Epithelial cell of proximal tubule (primary cell): ENCODE measurements around the gene DPYD. TPM values are rescaled to one million over a fixed set of nuclear protein-coding genes. Genes with fewer than 3 reads are reported as not detected.
A peak's percentile ranks its signal among the peaks of the same experiment; 100 is the strongest.

Source experiments
- DNase-seq: peaks from one replicate; pipeline ENCODE4 v3.0.0-alpha.2; 2011; ENCODE audit warnings: low read depth
- H3K4me3 ChIP-seq: 2 replicates; pipeline ENCODE4 v1.5.1; 2011; ENCODE audit warnings: low read depth, mild to moderate bottlenecking, low read length
- CTCF ChIP-seq: conservative IDR thresholded peaks from 2 replicates; pipeline ENCODE4 v1.5.1; 2012; ENCODE audit warnings: low read depth, mild to moderate bottlenecking, low read length
- total RNA-seq: library from RNA; depleted of rRNA; stranded (reverse); fragments of >200 nt; gene quantifications from 2 replicates; pipeline ENCODE4 v1.2.3, GENCODE V29; 2015

DPYD gene
- total RNA-seq, 1 donor from 2014 or later = 5.1 TPM

DNA sequence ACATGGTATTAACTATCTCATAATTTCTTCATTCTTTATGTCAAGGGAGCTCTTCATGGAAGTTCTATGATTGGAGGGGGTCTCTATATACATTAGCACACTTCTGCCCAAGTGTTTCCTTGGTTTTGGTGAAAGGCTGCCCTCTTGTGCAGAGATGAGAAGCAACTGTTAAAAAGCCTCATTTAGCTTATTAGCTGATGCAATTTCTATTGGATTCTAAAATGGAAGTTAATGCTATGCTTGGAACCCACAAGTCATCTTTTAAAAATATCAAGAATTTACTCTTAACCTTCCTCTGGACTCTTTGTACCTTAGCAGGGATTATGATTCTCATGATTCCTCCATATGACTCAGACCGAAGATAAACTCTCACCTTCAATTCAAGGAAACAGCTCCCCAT is 870.3 kb downstream of the DPYD start:
- H3K4me3 ChIP-seq = no peak overlapping the region
- no peak for DNase-seq
- peak; percentile 50 for TF ChIP-seq CTCF

DNA sequence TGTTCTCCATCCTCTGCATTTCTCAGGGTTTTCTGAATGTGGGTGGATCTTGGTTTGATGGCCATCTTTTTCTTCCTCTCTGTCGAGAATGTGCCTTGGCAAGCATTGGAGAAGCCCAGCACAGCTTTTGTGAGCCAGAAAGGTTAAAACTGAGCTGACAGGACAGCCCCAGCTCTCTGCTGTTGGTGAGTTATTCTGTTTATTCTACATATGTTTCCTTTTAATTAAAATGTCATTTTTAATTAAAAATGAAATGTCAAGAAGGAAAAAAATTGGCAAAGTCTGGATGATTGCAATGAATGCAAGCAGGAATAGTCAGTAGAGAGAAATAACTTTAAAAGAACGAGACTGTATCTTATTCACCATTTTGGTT is 873.4 kb downstream of the DPYD start:
- H3K4me3 ChIP-seq = no peak overlapping the region
- no peak for TF ChIP-seq CTCF
- DNase-seq = no peak

GRCh38 chr1:97046765-97047420 is 873.9 kb downstream of the DPYD start:
- no peak overlapping the region for H3K4me3 ChIP-seq
- no peak for DNase-seq
- no peak for TF ChIP-seq CTCF

DNA sequence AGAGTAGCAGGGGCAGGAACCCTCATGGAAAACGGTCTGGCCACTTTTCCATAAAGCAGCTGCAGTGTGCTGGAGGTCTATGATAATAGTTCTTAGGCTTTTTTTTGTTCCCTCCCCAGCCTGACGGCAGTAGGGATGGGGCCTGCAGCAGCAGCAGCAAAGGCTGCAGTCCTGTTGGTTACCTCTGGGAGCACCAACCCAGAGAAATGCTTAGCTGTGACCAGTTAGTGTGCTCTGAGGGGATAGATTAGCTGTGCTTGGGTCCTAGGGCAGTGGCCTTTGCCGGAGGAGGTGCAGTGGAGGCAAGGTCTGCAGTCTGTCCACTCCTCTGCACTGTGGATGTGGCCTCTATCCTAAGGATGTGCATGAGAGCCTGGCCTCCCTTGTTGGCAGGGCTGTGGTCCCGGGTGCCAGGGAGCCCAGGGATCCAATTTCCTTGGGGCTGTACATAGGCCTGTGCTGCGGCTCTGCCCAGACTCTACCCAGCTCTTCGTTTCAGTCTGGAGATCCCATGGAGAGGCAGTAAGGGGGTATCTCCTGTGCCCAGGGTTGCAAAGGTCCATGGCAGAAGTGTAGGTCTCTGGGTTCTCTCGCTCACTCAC is 876.6 kb downstream of the DPYD start:
- no peak for DNase-seq
- no peak for TF ChIP-seq CTCF

GRCh38 chr1:97042551-97042950 is 878.3 kb downstream of the DPYD start:
- no peak overlapping the region for H3K4me3 ChIP-seq
- no peak for DNase-seq
- no peak for TF ChIP-seq CTCF

More for the DNA sequence above, 876.6 kb downstream of the DPYD start:
- H3K4me3 ChIP-seq = no peak overlapping the region

- no peak for TF ChIP-seq CTCF
- H3K4me3 ChIP-seq = no peak overlapping the region
- DNase-seq = no peak
Measured at GRCh38 chr1:97041026-97041425, 879.8 kb downstream of the DPYD start.

DNA sequence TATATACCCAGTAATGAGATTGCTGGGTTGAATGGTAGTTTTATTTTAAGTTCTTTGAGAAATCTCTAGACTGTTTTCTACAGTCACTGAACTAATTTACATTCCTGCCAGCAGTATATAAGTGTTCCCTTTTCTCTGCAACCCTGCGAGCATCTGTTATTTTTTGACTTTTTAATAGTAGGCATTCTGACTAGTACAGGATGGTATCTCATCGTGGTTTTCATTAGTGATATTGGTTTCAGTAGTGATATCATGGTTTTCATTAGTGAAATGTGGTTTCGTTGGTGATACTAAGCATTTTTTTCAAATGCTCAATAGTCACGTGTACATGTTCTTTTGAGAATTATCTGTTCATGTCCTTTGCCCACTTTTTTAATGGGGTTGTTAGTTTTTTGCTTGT is 882.4 kb downstream of the DPYD start:
- DNase-seq = no peak
- TF ChIP-seq CTCF = no peak
- no peak overlapping the region for H3K4me3 ChIP-seq
